Peyer's patch (tissue), 4 donors: ENCODE results near the gene FBLL1.

Experiments
- POLR2A ChIP-seq, 2 donors: fragments of 450-650 bp; IDR thresholded peaks; one replicate each; pipeline ENCODE4 v1.5.1; 2017; ENCODE audit warnings: antibody characterized with exemption in 2 of 2, mild to moderate bottlenecking in 2 of 2, moderate library complexity in 2 of 2
- TF ChIP-seq, protein P1 (sequence below), 6 experiments: fragments of 450-650 bp in 4 of 6; fragments of 200-600 bp in 2 of 6; sonication (generic) in 1 of 6; IDR thresholded peaks; one replicate each; pipeline ENCODE4 v1.5.1; 2017 to 2019; ENCODE audit warnings: antibody characterized with exemption in 6 of 6, mild to moderate bottlenecking in 3 of 6, moderate library complexity in 1 of 6

DNA sequence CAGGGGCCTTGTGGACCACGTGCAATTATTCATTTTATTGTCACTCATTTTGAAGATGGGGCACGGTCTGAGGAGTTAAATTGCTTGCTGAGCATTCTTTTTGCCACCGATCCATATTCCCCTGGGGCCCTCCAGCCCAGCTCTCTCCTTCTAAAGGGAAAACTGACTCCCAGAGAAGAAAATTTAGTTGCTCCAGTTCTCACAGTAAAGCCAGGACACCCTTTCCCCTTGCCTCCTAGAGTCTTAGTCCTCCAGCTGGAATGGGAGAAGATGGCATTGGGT is 51.1 kb downstream of the FBLL1 start:
- TF ChIP-seq, protein P1, sequence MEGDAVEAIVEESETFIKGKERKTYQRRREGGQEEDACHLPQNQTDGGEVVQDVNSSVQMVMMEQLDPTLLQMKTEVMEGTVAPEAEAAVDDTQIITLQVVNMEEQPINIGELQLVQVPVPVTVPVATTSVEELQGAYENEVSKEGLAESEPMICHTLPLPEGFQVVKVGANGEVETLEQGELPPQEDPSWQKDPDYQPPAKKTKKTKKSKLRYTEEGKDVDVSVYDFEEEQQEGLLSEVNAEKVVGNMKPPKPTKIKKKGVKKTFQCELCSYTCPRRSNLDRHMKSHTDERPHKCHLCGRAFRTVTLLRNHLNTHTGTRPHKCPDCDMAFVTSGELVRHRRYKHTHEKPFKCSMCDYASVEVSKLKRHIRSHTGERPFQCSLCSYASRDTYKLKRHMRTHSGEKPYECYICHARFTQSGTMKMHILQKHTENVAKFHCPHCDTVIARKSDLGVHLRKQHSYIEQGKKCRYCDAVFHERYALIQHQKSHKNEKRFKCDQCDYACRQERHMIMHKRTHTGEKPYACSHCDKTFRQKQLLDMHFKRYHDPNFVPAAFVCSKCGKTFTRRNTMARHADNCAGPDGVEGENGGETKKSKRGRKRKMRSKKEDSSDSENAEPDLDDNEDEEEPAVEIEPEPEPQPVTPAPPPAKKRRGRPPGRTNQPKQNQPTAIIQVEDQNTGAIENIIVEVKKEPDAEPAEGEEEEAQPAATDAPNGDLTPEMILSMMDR (IDR thresholded peaks at IDR 0.05): no peak
- TF ChIP-seq POLR2A (IDR thresholded peaks at IDR 0.05): no peak
